Measurements from ENCODE around the gene TNS1.

TNS1 gene

GRCh38 chr2:217800433-217801114, 202.2 kb downstream of the TNS1 start:
- no peak for TF ChIP-seq CTCF (IDR thresholded peaks at IDR 0.05; ENCODE audit: low read depth, low read length)
- no peak overlapping the region for H3K4me3 ChIP-seq (ENCODE audit: low read depth, low read length)

GRCh38 chr2:217799563-217800432, 203.0 kb downstream of the TNS1 start:
- no peak overlapping the region for H3K4me3 ChIP-seq (ENCODE audit: low read depth, low read length)
- no peak for TF ChIP-seq CTCF (IDR thresholded peaks at IDR 0.05; ENCODE audit: low read depth, low read length)

- TF ChIP-seq CTCF (IDR thresholded peaks at IDR 0.05; ENCODE audit: low read depth, low read length), result no peak
- H3K4me3 ChIP-seq (ENCODE audit: low read depth, low read length), result no peak overlapping the region
Measured at GRCh38 chr2:217798743-217799562, 203.8 kb downstream of the TNS1 start.

- H3K4me3 ChIP-seq (ENCODE audit: low read depth, low read length), result no peak overlapping the region
- no peak for TF ChIP-seq CTCF (IDR thresholded peaks at IDR 0.05; ENCODE audit: low read depth, low read length)
Measured at GRCh38 chr2:217798191-217798590, 204.6 kb downstream of the TNS1 start.

GRCh38 chr2:217797661-217798069, 205.1 kb downstream of the TNS1 start:
- TF ChIP-seq CTCF (IDR thresholded peaks at IDR 0.05; ENCODE audit: low read depth, low read length), result no peak
- no peak overlapping the region for H3K4me3 ChIP-seq (ENCODE audit: low read depth, low read length)

- TF ChIP-seq CTCF (IDR thresholded peaks at IDR 0.05; ENCODE audit: low read depth, low read length), result no peak
- no peak overlapping the region for H3K4me3 ChIP-seq (ENCODE audit: low read depth, low read length)
Measured at GRCh38 chr2:217797165-217797564, 205.6 kb downstream of the TNS1 start.
